Measurements from ENCODE around the gene CLEC9A. TPM values are rescaled to one million over a fixed set of nuclear protein-coding genes. Genes with fewer than 3 reads are reported as not detected.

Gene CLEC9A
- polyA plus RNA-seq, 2 of the 4 experiments (the other 2 are of a cell fraction): not detected

DNA sequence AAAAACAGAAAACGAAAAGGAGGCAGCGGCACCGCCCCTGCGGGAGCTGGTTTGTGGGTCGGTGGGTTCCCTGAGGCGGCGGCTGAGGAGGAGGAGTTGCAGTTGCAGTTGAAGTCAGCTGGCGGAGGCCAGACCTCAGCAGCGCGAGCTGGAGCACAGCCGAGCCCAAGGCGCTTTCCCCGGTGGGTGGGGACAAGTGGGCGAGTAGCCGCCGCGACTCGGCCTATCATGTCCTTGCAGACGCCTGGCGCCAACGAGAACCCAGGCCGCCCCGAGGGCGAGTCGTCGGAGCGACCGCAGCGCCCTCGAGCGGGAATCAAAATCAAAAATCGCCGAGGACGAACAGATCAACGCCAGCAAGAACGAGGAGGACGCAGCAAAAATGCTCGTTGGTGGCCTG lies 81.0 kb downstream of the CLEC9A start:
- no peak for TF ChIP-seq PHF8 (IDR thresholded peaks at IDR 0.05; ENCODE audit: borderline replicate concordance, low read depth)
- TF ChIP-seq CBX2 (IDR thresholded peaks at IDR 0.05; ENCODE audit: borderline replicate concordance, low read depth): no peak
- TF ChIP-seq FOSL2 (IDR thresholded peaks at IDR 0.05): no peak
- no peak for TF ChIP-seq FOSL2 (CRISPR knock-in tag; IDR thresholded peaks at IDR 0.05)
- TF ChIP-seq BHLHE40 (IDR thresholded peaks at IDR 0.05; ENCODE audit: low read depth, low read length): no peak
- no peak for TF ChIP-seq FOSB (CRISPR knock-in tag; IDR thresholded peaks at IDR 0.05)
- TF ChIP-seq NPAS2 (CRISPR knock-in tag; IDR thresholded peaks at IDR 0.05; ENCODE audit: borderline replicate concordance): no peak
- TF ChIP-seq, protein P1, sequence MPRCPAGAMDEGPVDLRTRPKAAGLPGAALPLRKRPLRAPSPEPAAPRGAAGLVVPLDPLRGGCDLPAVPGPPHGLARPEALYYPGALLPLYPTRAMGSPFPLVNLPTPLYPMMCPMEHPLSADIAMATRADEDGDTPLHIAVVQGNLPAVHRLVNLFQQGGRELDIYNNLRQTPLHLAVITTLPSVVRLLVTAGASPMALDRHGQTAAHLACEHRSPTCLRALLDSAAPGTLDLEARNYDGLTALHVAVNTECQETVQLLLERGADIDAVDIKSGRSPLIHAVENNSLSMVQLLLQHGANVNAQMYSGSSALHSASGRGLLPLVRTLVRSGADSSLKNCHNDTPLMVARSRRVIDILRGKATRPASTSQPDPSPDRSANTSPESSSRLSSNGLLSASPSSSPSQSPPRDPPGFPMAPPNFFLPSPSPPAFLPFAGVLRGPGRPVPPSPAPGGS (IDR thresholded peaks at IDR 0.05): no peak
- no peak for TF ChIP-seq CHD2 (IDR thresholded peaks at IDR 0.05; ENCODE audit: low read length, partially characterized antibody)
- TF ChIP-seq EP300 (IDR thresholded peaks at IDR 0.05): no peak
- TF ChIP-seq, protein P2, sequence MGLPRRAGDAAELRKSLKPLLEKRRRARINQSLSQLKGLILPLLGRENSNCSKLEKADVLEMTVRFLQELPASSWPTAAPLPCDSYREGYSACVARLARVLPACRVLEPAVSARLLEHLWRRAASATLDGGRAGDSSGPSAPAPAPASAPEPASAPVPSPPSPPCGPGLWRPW (IDR thresholded peaks at IDR 0.05): no peak
- TF ChIP-seq CEBPB (IDR thresholded peaks at IDR 0.05): no peak
- TF ChIP-seq RNF2 (IDR thresholded peaks at IDR 0.05; ENCODE audit: borderline replicate concordance, low read depth): no peak
- no peak for TF ChIP-seq MAZ (IDR thresholded peaks at IDR 0.05; ENCODE audit: borderline replicate concordance, low read depth, low read length)
- TF ChIP-seq, protein P3, sequence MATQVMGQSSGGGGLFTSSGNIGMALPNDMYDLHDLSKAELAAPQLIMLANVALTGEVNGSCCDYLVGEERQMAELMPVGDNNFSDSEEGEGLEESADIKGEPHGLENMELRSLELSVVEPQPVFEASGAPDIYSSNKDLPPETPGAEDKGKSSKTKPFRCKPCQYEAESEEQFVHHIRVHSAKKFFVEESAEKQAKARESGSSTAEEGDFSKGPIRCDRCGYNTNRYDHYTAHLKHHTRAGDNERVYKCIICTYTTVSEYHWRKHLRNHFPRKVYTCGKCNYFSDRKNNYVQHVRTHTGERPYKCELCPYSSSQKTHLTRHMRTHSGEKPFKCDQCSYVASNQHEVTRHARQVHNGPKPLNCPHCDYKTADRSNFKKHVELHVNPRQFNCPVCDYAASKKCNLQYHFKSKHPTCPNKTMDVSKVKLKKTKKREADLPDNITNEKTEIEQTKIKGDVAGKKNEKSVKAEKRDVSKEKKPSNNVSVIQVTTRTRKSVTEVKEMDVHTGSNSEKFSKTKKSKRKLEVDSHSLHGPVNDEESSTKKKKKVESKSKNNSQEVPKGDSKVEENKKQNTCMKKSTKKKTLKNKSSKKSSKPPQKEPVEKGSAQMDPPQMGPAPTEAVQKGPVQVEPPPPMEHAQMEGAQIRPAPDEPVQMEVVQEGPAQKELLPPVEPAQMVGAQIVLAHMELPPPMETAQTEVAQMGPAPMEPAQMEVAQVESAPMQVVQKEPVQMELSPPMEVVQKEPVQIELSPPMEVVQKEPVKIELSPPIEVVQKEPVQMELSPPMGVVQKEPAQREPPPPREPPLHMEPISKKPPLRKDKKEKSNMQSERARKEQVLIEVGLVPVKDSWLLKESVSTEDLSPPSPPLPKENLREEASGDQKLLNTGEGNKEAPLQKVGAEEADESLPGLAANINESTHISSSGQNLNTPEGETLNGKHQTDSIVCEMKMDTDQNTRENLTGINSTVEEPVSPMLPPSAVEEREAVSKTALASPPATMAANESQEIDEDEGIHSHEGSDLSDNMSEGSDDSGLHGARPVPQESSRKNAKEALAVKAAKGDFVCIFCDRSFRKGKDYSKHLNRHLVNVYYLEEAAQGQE (IDR thresholded peaks at IDR 0.05): no peak
- POLR2A ChIA-PET: no interaction called here
- no peaks in the 10 kb centered on the region for H3K9me3 ChIP-seq
- no peak for FAIRE-seq
- no peak overlapping the region for H3K27ac ChIP-seq
- H3K4me3 ChIP-seq: no peak overlapping the region
- peaks cover 15% of the 10 kb centered on the region for H3K4me1 ChIP-seq
- no peak for ATAC-seq
- no peak overlapping the region for H3K4me2 ChIP-seq
- CTCF ChIA-PET: interaction anchor here (1.3 kb wide), 1 partner anchor 42 kb away, joined by 4 read pairs; no protein-coding TSS in a partner anchor
- no peak for DNase-seq (ENCODE audit: low read depth in 1 of 2, low spot score in 1 of 2)
- 82% methylated on average over 38 of the region's 38 CpGs for WGBS (ENCODE audit: missing lambda C conversion rate)

DNA sequence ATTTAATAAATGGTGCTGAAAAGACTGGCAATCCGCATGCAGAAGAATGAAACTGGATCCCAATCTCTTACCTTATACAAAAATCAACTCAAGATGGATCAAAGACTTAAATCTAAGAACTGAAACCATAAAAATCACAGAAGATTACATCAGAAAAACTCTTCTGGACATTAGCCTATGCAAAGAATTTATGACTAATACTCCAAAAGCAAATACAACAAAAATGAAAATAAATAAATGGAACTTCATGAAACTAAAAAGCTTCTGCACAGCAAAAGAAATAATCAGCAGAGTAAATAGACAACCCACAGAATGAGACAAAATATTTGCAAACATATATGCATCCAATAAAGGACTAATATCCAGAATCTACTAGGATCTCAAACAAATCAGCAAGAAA lies 82.6 kb downstream of the CLEC9A start:
- DNase-seq (ENCODE audit: low read depth in 1 of 2, low spot score in 1 of 2) (no peak), ATAC-seq (no peak), FAIRE-seq (no peak)
- no peaks in the 10 kb centered on the region for H3K9me3 ChIP-seq
- H3K4me2 ChIP-seq: peak overlapping the region; percentile 43
- H3K27ac ChIP-seq: no peak overlapping the region; a peak in 2 of 6 replicates
- POLR2A ChIA-PET: no interaction called here
- CTCF ChIA-PET: no interaction called here
- 37% methylated on average over 1 of the region's 1 CpG for WGBS (ENCODE audit: missing lambda C conversion rate)
- peaks cover 15% of the 10 kb centered on the region for H3K4me1 ChIP-seq
- H3K4me3 ChIP-seq: no peak overlapping the region
- TF ChIP-seq RCOR1 (IDR thresholded peaks at IDR 0.05; ENCODE audit: low read depth, low read length) (no peak), ZC3H11A (IDR thresholded peaks at IDR 0.05) (no peak), FOSL2 (IDR thresholded peaks at IDR 0.05) (no peak), FOSL2 (CRISPR knock-in tag; IDR thresholded peaks at IDR 0.05) (no peak), BHLHE40 (IDR thresholded peaks at IDR 0.05; ENCODE audit: low read depth, low read length) (no peak), HDAC2 (IDR thresholded peaks at IDR 0.05) (no peak), RARB (CRISPR knock-in tag; IDR thresholded peaks at IDR 0.05) (no peak), FOSB (CRISPR knock-in tag; IDR thresholded peaks at IDR 0.05) (no peak), EHMT2 (IDR thresholded peaks at IDR 0.05; ENCODE audit: low read depth) (no peak)
- TF ChIP-seq, protein P4, sequence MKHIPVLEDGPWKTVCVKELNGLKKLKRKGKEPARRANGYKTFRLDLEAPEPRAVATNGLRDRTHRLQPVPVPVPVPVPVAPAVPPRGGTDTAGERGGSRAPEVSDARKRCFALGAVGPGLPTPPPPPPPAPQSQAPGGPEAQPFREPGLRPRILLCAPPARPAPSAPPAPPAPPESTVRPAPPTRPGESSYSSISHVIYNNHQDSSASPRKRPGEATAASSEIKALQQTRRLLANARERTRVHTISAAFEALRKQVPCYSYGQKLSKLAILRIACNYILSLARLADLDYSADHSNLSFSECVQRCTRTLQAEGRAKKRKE (CRISPR knock-in tag; IDR thresholded peaks at IDR 0.05; ENCODE audit: low read depth): no peak
- TF ChIP-seq, protein P3 (IDR thresholded peaks at IDR 0.05): no peak
- TF ChIP-seq, protein P5, sequence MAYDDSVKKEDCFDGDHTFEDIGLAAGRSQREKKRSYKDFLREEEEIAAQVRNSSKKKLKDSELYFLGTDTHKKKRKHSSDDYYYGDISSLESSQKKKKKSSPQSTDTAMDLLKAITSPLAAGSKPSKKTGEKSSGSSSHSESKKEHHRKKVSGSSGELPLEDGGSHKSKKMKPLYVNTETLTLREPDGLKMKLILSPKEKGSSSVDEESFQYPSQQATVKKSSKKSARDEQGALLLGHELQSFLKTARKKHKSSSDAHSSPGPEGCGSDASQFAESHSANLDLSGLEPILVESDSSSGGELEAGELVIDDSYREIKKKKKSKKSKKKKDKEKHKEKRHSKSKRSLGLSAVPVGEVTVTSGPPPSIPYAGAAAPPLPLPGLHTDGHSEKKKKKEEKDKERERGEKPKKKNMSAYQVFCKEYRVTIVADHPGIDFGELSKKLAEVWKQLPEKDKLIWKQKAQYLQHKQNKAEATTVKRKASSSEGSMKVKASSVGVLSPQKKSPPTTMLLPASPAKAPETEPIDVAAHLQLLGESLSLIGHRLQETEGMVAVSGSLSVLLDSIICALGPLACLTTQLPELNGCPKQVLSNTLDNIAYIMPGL (CRISPR knock-in tag; IDR thresholded peaks at IDR 0.05; ENCODE audit: borderline replicate concordance): no peak
- TF ChIP-seq, protein P6, sequence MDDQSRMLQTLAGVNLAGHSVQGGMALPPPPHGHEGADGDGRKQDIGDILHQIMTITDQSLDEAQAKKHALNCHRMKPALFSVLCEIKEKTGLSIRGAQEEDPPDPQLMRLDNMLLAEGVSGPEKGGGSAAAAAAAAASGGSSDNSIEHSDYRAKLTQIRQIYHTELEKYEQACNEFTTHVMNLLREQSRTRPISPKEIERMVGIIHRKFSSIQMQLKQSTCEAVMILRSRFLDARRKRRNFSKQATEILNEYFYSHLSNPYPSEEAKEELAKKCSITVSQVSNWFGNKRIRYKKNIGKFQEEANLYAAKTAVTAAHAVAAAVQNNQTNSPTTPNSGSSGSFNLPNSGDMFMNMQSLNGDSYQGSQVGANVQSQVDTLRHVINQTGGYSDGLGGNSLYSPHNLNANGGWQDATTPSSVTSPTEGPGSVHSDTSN (IDR thresholded peaks at IDR 0.05): no peak

Measured in A549 (cell line).